Activated CD4-positive, alpha-beta T cell treated with anti-CD3 and anti-CD28 coated beads, Interleukin-2, amount 10 ng/mL, durations not matched to agents 24 days and 14 days (primary cell): ENCODE data around the gene HENMT1. TPM values are rescaled to one million over a fixed set of nuclear protein-coding genes. Genes with fewer than 3 reads are reported as not detected.
"Not testable (repeated sequence)": the region's sequence is repeated elsewhere in the genome, so short reads cannot be mapped to it uniquely, and the experiment has no call there.

Experiments
- DNase-seq: peaks from one replicate; pipeline ENCODE4 v3.0.0; 2022
- H3K27ac Mint-ChIP-seq: one replicate; pipeline ENCODE4 v1.8.0; 2022; ENCODE audit warnings: mild to moderate bottlenecking, mixed read lengths
- H3K27me3 Mint-ChIP-seq: one replicate; pipeline ENCODE4 v1.8.0; 2022; ENCODE audit warnings: mixed read lengths
- H3K36me3 Mint-ChIP-seq: one replicate; pipeline ENCODE4 v1.8.0; 2022; ENCODE audit warnings: low read depth, mild to moderate bottlenecking, mixed read lengths
- H3K4me1 Mint-ChIP-seq: one replicate; pipeline ENCODE4 v1.8.0; 2021; ENCODE audit warnings: mixed read lengths
- H3K4me3 Mint-ChIP-seq: one replicate; pipeline ENCODE4 v1.8.0; 2022; ENCODE audit warnings: mild to moderate bottlenecking, moderate library complexity, mixed read lengths
- H3K9me3 Mint-ChIP-seq: one replicate; pipeline ENCODE4 v1.8.0; 2021; ENCODE audit warnings: mixed read lengths
- intact Hi-C: fragments of 100-400 bp; cut with micrococcal nuclease; formaldehyde crosslinking; loops from one replicate; pipeline ENCODE4 v1.15.1; 2023
- total RNA-seq: library from RNA; stranded (reverse); gene quantifications from 2 replicates; pipeline ENCODE4 v1.2.3, GENCODE V29; 2022

Gene HENMT1
- total RNA-seq, 1 donor from 2014 or later = 17.5 TPM

GRCh38 chr1:108664481-108664880 is 3.6 kb upstream of the HENMT1 start:
- H3K36me3 Mint-ChIP-seq = no peaks in the 10 kb centered on the region
- no peak for DNase-seq
- intact Hi-C loops = loop anchor here (5.0 kb wide), 1 partner anchor 727 kb away; no protein-coding TSS in a partner anchor
- peaks cover 23% of the 10 kb centered on the region for H3K4me1 Mint-ChIP-seq
- H3K27me3 Mint-ChIP-seq = no peaks in the 10 kb centered on the region
- no peak overlapping the region for H3K27ac Mint-ChIP-seq
- no peak overlapping the region for H3K4me3 Mint-ChIP-seq
- H3K9me3 Mint-ChIP-seq = no peaks in the 10 kb centered on the region

- no peak for DNase-seq
- no peaks in the 10 kb centered on the region for H3K27me3 Mint-ChIP-seq
- H3K4me3 Mint-ChIP-seq = peak overlapping the region; percentile 6
- no peak overlapping the region for H3K27ac Mint-ChIP-seq
- intact Hi-C loops = loop anchor here (5.0 kb wide), 1 partner anchor 726 kb away; no protein-coding TSS in a partner anchor
- no peaks in the 10 kb centered on the region for H3K36me3 Mint-ChIP-seq
- H3K4me1 Mint-ChIP-seq = peaks cover 24% of the 10 kb centered on the region
- H3K9me3 Mint-ChIP-seq = no peaks in the 10 kb centered on the region
Observed at GRCh38 chr1:108663074-108663473, 2.2 kb upstream of the HENMT1 start.

- no peak for DNase-seq
Observed at GRCh38 chr1:108657356-108658080, 3.4 kb downstream of the HENMT1 start.

GRCh38 chr1:108653431-108654105 is 7.3 kb downstream of the HENMT1 start:
- Mint-ChIP-seq H3K36me3 (peaks cover 57% of the 10 kb centered on the region), H3K4me1 (peaks cover 20% of the 10 kb centered on the region), H3K27me3 (no peaks in the 10 kb centered on the region), H3K9me3 (no peaks in the 10 kb centered on the region), H3K4me3 (no peak overlapping the region), H3K27ac (no peak overlapping the region)
- intact Hi-C loops = no loop called here
- no peak for DNase-seq

More at GRCh38 chr1:108657356-108658080, 3.4 kb downstream of the HENMT1 start:
- no peak overlapping the region for H3K4me3 Mint-ChIP-seq
- H3K4me1 Mint-ChIP-seq = peaks cover 35% of the 10 kb centered on the region
- no peaks in the 10 kb centered on the region for H3K9me3 Mint-ChIP-seq
- no peaks in the 10 kb centered on the region for H3K27me3 Mint-ChIP-seq
- intact Hi-C loops = loop anchor here (1.0 kb wide), 1 partner anchor 12 kb away; no protein-coding TSS in a partner anchor
- H3K27ac Mint-ChIP-seq = peak overlapping the region; percentile 75
- peaks cover 29% of the 10 kb centered on the region for H3K36me3 Mint-ChIP-seq

GRCh38 chr1:108646648-108647269 is 14.1 kb downstream of the HENMT1 start:
- intact Hi-C loops = loop anchor here (2.0 to 10.0 kb wide), 4 partner anchors 58 to 712 kb away; partner anchors contain the start of genes SLC25A24 and STXBP3
- DNase-seq = peak; percentile 92
- H3K9me3 Mint-ChIP-seq = peaks cover 3% of the 10 kb centered on the region
- H3K27me3 Mint-ChIP-seq = no peaks in the 10 kb centered on the region
- H3K4me3 Mint-ChIP-seq = peak overlapping the region; percentile 82
- peaks cover 41% of the 10 kb centered on the region for H3K36me3 Mint-ChIP-seq
- peak overlapping the region; percentile 97 for H3K27ac Mint-ChIP-seq
- H3K4me1 Mint-ChIP-seq = peaks cover 54% of the 10 kb centered on the region

GRCh38 chr1:108646265-108646647 is 14.6 kb downstream of the HENMT1 start:
- Mint-ChIP-seq H3K27me3 (no peaks in the 10 kb centered on the region), H3K4me1 (peaks cover 54% of the 10 kb centered on the region), H3K4me3 (peak overlapping the region; percentile 82), H3K27ac (peak overlapping the region; percentile 97), H3K9me3 (peaks cover 3% of the 10 kb centered on the region), H3K36me3 (peaks cover 40% of the 10 kb centered on the region)
- no peak for DNase-seq
- intact Hi-C loops = loop anchor here (2.0 to 10.0 kb wide), 4 partner anchors 59 to 711 kb away; partner anchors contain the start of genes SLC25A24 and STXBP3

- peak; percentile 67 for DNase-seq
- Mint-ChIP-seq H3K4me1 (peaks cover 54% of the 10 kb centered on the region), H3K27ac (peak overlapping the region; percentile 97), H3K4me3 (peak overlapping the region; percentile 82), H3K27me3 (no peaks in the 10 kb centered on the region), H3K9me3 (peaks cover 3% of the 10 kb centered on the region), H3K36me3 (peaks cover 35% of the 10 kb centered on the region)
- intact Hi-C loops = loop anchor here (1.0 to 10.0 kb wide), 7 partner anchors 12 to 711 kb away; partner anchors contain the start of genes HENMT1, PRPF38B, SLC25A24 and STXBP3
Observed at GRCh38 chr1:108645564-108646184, 15.2 kb downstream of the HENMT1 start.

- H3K4me1 Mint-ChIP-seq = peaks cover 59% of the 10 kb centered on the region
- H3K27ac Mint-ChIP-seq = peak overlapping the region; percentile 97
- intact Hi-C loops = loop anchor here (1.0 to 10.0 kb wide), 6 partner anchors 12 to 710 kb away; partner anchors contain the start of genes HENMT1, PRPF38B, SLC25A24 and STXBP3
- peaks cover 3% of the 10 kb centered on the region for H3K9me3 Mint-ChIP-seq
- peak overlapping the region; percentile 82 for H3K4me3 Mint-ChIP-seq
- peak; percentile 84 for DNase-seq
- peaks cover 32% of the 10 kb centered on the region for H3K36me3 Mint-ChIP-seq
- no peaks in the 10 kb centered on the region for H3K27me3 Mint-ChIP-seq
Observed at GRCh38 chr1:108644984-108645383, 15.9 kb downstream of the HENMT1 start.

GRCh38 chr1:108643492-108644335 is 17.2 kb downstream of the HENMT1 start:
- H3K27ac Mint-ChIP-seq = peak overlapping the region; percentile 69
- peak; percentile 86 for DNase-seq
- H3K27me3 Mint-ChIP-seq = no peaks in the 10 kb centered on the region
- peaks cover 26% of the 10 kb centered on the region for H3K36me3 Mint-ChIP-seq
- intact Hi-C loops = loop anchor here (1.0 to 10.0 kb wide), 6 partner anchors 52 to 709 kb away; no protein-coding TSS in a partner anchor
- H3K9me3 Mint-ChIP-seq = peaks cover 3% of the 10 kb centered on the region
- peak overlapping the region; percentile 6 for H3K4me3 Mint-ChIP-seq
- peaks cover 62% of the 10 kb centered on the region for H3K4me1 Mint-ChIP-seq

GRCh38 chr1:108640863-108641262 is 20.0 kb downstream of the HENMT1 start:
- intact Hi-C loops = loop anchor here (10.0 kb wide), 1 partner anchor 706 kb away; no protein-coding TSS in a partner anchor
- not testable (repeated sequence) for H3K4me3 Mint-ChIP-seq, H3K27ac Mint-ChIP-seq, DNase-seq, H3K27me3 Mint-ChIP-seq, H3K9me3 Mint-ChIP-seq
- Mint-ChIP-seq H3K4me1 (peaks cover 40% of the 10 kb centered on the region), H3K36me3 (peaks cover 16% of the 10 kb centered on the region)

GRCh38 chr1:108639899-108640560 is 20.9 kb downstream of the HENMT1 start:
- Mint-ChIP-seq H3K27ac (peak overlapping the region; percentile 64), H3K27me3 (no peaks in the 10 kb centered on the region), H3K36me3 (peaks cover 20% of the 10 kb centered on the region), H3K4me1 (peaks cover 32% of the 10 kb centered on the region), H3K9me3 (no peaks in the 10 kb centered on the region), H3K4me3 (no peak overlapping the region)
- DNase-seq = peak; percentile 77
- intact Hi-C loops = loop anchor here (10.0 kb wide), 1 partner anchor 705 kb away; no protein-coding TSS in a partner anchor

- intact Hi-C loops = no loop called here
- no peak overlapping the region for H3K4me3 Mint-ChIP-seq
- no peak overlapping the region for H3K27ac Mint-ChIP-seq
- no peak for DNase-seq
- H3K27me3 Mint-ChIP-seq = no peaks in the 10 kb centered on the region
- H3K36me3 Mint-ChIP-seq = peaks cover 35% of the 10 kb centered on the region
- H3K9me3 Mint-ChIP-seq = no peaks in the 10 kb centered on the region
- H3K4me1 Mint-ChIP-seq = peaks cover 8% of the 10 kb centered on the region
Observed at GRCh38 chr1:108636876-108637275, 24.0 kb downstream of the HENMT1 start.
